Measurements from ENCODE around the gene ZAR1L.
"Not testable (repeated sequence)": the region's sequence is repeated elsewhere in the genome, so short reads cannot be mapped to it uniquely, and the experiment has no call there.

ZAR1L gene

GRCh38 chr13:32315238-32316027 lies at the start of gene ZAR1L, which contains the start of gene BRCA2:
Gene ZAR1L, minus strand, starts transcription at chr13:32315363. Its CDS starts 3,438 bp downstream, at chr13:32311925.
Gene BRCA2, plus strand, starts transcription at chr13:32315508. Its CDS starts 953 bp downstream, at chr13:32316461.
- no peak for FAIRE-seq

- FAIRE-seq = no peak
These were observed 47.4 kb upstream of the ZAR1L start for GRCh38 chr13:32362574-32362973.

- FAIRE-seq = not testable (repeated sequence)
These were observed 40.8 kb upstream of the ZAR1L start for GRCh38 chr13:32355935-32356334.

GRCh38 chr13:32354040-32354439 lies 38.9 kb upstream of the ZAR1L start:
- FAIRE-seq = no peak

GRCh38 chr13:32350839-32351441 lies 35.8 kb upstream of the ZAR1L start:
- FAIRE-seq = not testable (repeated sequence)

- no peak for FAIRE-seq
These were observed 32.5 kb upstream of the ZAR1L start for GRCh38 chr13:32347651-32348050.

- no peak for FAIRE-seq
These were observed 25.8 kb upstream of the ZAR1L start for GRCh38 chr13:32340914-32341313.

GRCh38 chr13:32334671-32335070 lies 19.5 kb upstream of the ZAR1L start:
- no peak for FAIRE-seq

GRCh38 chr13:32330441-32330840 lies 15.3 kb upstream of the ZAR1L start:
- no peak for FAIRE-seq

- no peak for FAIRE-seq
These were observed 8.7 kb upstream of the ZAR1L start for GRCh38 chr13:32323912-32324311.

- no peak for FAIRE-seq
These were observed 5.4 kb upstream of the ZAR1L start for GRCh38 chr13:32320528-32320927.

- FAIRE-seq = no peak
These were observed 2.7 kb upstream of the ZAR1L start for GRCh38 chr13:32317716-32318465.

- no peak for FAIRE-seq
These were observed 1.3 kb upstream of the ZAR1L start for GRCh38 chr13:32316501-32316900.

- FAIRE-seq = no peak
These were observed 821 bp upstream of the ZAR1L start for GRCh38 chr13:32316028-32316339.

- no peak for FAIRE-seq
These were observed 609 bp downstream of the ZAR1L start for GRCh38 chr13:32314271-32315237.

- FAIRE-seq = no peak
These were observed 3.8 kb downstream of the ZAR1L start for GRCh38 chr13:32311188-32311897.

GRCh38 chr13:32310134-32310706 lies 4.9 kb downstream of the ZAR1L start:
- no peak for FAIRE-seq

GRCh38 chr13:32309312-32310133 lies 5.6 kb downstream of the ZAR1L start:
- no peak for FAIRE-seq

- FAIRE-seq = no peak
These were observed 9.5 kb downstream of the ZAR1L start for GRCh38 chr13:32305646-32306045.

GRCh38 chr13:32302461-32302860 lies 12.7 kb downstream of the ZAR1L start:
- FAIRE-seq = no peak

GRCh38 chr13:32300920-32301319 lies 14.2 kb downstream of the ZAR1L start:
- no peak for FAIRE-seq
